GM12878 (cell line): Measurements from ENCODE around the gene ALDH1A3. TPM values are rescaled to one million over a fixed set of nuclear protein-coding genes. Genes with fewer than 3 reads are reported as not detected.

Experiments used
- ATAC-seq: fragments of 200-7000 bp; cut with Tn5 transposase; 3 replicates; pipeline ENCODE4 v1.9.1; 2020; ENCODE audit warnings: mild to moderate bottlenecking, moderate library complexity
- BruUV-seq: library from RNA; stranded (reverse); fragments of 400-500 nt; replicated peaks from 2 replicates; lab custom pipeline; 2021; lab: Mats Ljungman, UMichigan
- CTCF ChIA-PET: fragments of 300-600 bp; sonication (Branson Sonifier 250); formaldehyde crosslinking; extraction: SDS; loops from one replicate; lab custom pipeline; 2021; ENCODE audit warnings: inconsistent platforms; lab: Yijun Ruan, JAX
- POLR2A ChIA-PET: fragments of 350-600 bp; formaldehyde crosslinking; extraction: SDS; loops from one replicate; lab custom pipeline; 2021; ENCODE audit warnings: inconsistent platforms; lab: Charles Lee
- RAD21 ChIA-PET: fragments of 300-600 bp; sonication (Branson Sonifier 250); formaldehyde crosslinking; loops from one replicate; lab custom pipeline; 2023; ENCODE audit warnings: antibody characterized with exemption; ENCODE audit not compliant: unreplicated experiment; lab: Charles Lee
- SMC1A ChIA-PET: fragments of 300-600 bp; sonication (Branson Sonifier 250); formaldehyde crosslinking; loops from one replicate; lab custom pipeline; 2023; ENCODE audit not compliant: unreplicated experiment, uncharacterized antibody; lab: Charles Lee
- DNase-seq: peaks from one replicate; pipeline ENCODE4 v3.0.0-alpha.2; 2011; ENCODE audit warnings: low read depth, low spot score
- FAIRE-seq: peaks from 3 replicates; lab custom pipeline; 2011; peaks lifted over from hg19 to GRCh38; lab: Jason Lieb, UNC
- H2AFZ ChIP-seq: 2 replicates; pipeline ENCODE4 v1.6.0; 2011; ENCODE audit warnings: low read depth, low read length, control low read depth; ENCODE audit not compliant: control insufficient read depth
- H3K27ac ChIP-seq: 2 replicates; pipeline ENCODE4 v1.5.1; 2011; ENCODE audit warnings: control low read depth; ENCODE audit not compliant: control insufficient read depth, insufficient read depth
- H3K27me3 ChIP-seq, 2 experiments: replicated peaks in 1 of 2; 2 replicates each; pipeline versions ENCODE4 v1.6.0 to v1.6.1; 2011; ENCODE audit warnings: low read length in 1 of 2; ENCODE audit not compliant: control insufficient read depth in 2 of 2, insufficient read depth in 2 of 2
- H3K36me3 ChIP-seq, 2 experiments: 2 replicates each; pipeline ENCODE4 v1.5.1; 2011; ENCODE audit warnings: low read length in 1 of 2; ENCODE audit not compliant: control insufficient read depth in 2 of 2, insufficient read depth in 2 of 2
- H3K4me1 ChIP-seq: 2 replicates; pipeline ENCODE4 v1.6.1; 2011; ENCODE audit warnings: mild to moderate bottlenecking, low read length, moderate library complexity, mixed read lengths; ENCODE audit not compliant: control insufficient read depth, insufficient read depth
- H3K4me2 ChIP-seq: 2 replicates; pipeline ENCODE4 v1.6.0; 2011; ENCODE audit warnings: control low read depth; ENCODE audit not compliant: control insufficient read depth, insufficient read depth
- H3K4me3 ChIP-seq: fragments of 200-600 bp; sonication (generic); 2 replicates; pipeline ENCODE4 v1.5.1; 2016
- H3K79me2 ChIP-seq: 2 replicates; pipeline ENCODE4 v1.6.0; 2011; ENCODE audit warnings: low read length; ENCODE audit not compliant: control insufficient read depth, insufficient read depth
- H3K9ac ChIP-seq: 2 replicates; pipeline ENCODE4 v1.8.0; 2011; ENCODE audit warnings: low read length, control low read depth, mixed read lengths; ENCODE audit not compliant: control insufficient read depth, insufficient read depth
- H3K9me3 ChIP-seq: replicated peaks from 3 replicates; pipeline ENCODE4 v1.5.1; 2011; ENCODE audit warnings: mild to moderate bottlenecking, low read length; ENCODE audit not compliant: control insufficient read depth, insufficient read depth
- H4K20me1 ChIP-seq: 2 replicates; pipeline ENCODE4 v1.6.0; 2011; ENCODE audit not compliant: control insufficient read depth, insufficient read depth
- CEBPB ChIP-seq, 2 experiments: fragments of 150-350 bp in 1 of 2; IDR thresholded peaks; 2 replicates each; pipeline ENCODE4 v1.6.1; 2012 to 2014; ENCODE audit warnings: low read depth in 2 of 2, low read length in 2 of 2, borderline replicate concordance in 1 of 2, inconsistent platforms in 1 of 2
- EGR1 ChIP-seq, 2 experiments: IDR thresholded peaks; 1 replicate in 1 of 2; 2 replicates in 1 of 2; pipeline ENCODE4 v1.6.1; 2011 to 2012; ENCODE audit warnings: low read depth in 2 of 2, low read length in 2 of 2, borderline replicate concordance in 1 of 2, mild to moderate bottlenecking in 1 of 2, moderate library complexity in 1 of 2
- NFYA ChIP-seq: IDR thresholded peaks from 2 replicates; pipeline ENCODE4 v1.6.1; 2011; ENCODE audit warnings: low read depth, mild to moderate bottlenecking, low read length, improper control_type of control experiment, borderline replicate concordance
- POLR2A ChIP-seq: IDR thresholded peaks from 2 replicates; pipeline ENCODE4 v1.6.1; 2011; ENCODE audit warnings: low read depth, mild to moderate bottlenecking, low read length
- POLR2AphosphoS5 ChIP-seq: IDR thresholded peaks from 2 replicates; pipeline ENCODE4 v1.6.1; 2011; ENCODE audit warnings: mild to moderate bottlenecking, low read length, inconsistent platforms
- RELA ChIP-seq: fragments of 450-650 bp; IDR thresholded peaks from 2 replicates; pipeline ENCODE4 v1.8.0; 2014; ENCODE audit warnings: borderline replicate concordance; ENCODE audit not compliant: partially characterized antibody
- TCF7 ChIP-seq: IDR thresholded peaks from 2 replicates; pipeline ENCODE4 v1.6.1; 2014; ENCODE audit warnings: antibody characterized with exemption, borderline replicate concordance
- YBX1 ChIP-seq: fragments of 450-650 bp; IDR thresholded peaks from 2 replicates; pipeline ENCODE4 v1.6.1; 2016; ENCODE audit warnings: antibody characterized with exemption
- ZNF622 ChIP-seq: fragments of 450-650 bp; IDR thresholded peaks from 2 replicates; pipeline ENCODE4 v1.6.1; 2017; ENCODE audit warnings: mild to moderate bottlenecking, inconsistent platforms
- ZSCAN29 ChIP-seq: fragments of 450-650 bp; IDR thresholded peaks from 2 replicates; pipeline ENCODE4 v1.6.1; 2017; ENCODE audit warnings: mild to moderate bottlenecking, moderate library complexity
- WGBS: methylation state at CpG from one replicate; pipeline ENCODE4 v1.1.6; 2016; ENCODE audit warnings: low lambda C conversion rate; ENCODE audit not compliant: insufficient replicate concordance, insufficient coverage; ENCODE audit errors: missing lambda C conversion rate; 5-methylcytosine and 5-hydroxymethylcytosine counted together
- in situ Hi-C: fragments of 300-500 bp; cut with MboI; formaldehyde crosslinking; loops from 9 replicates; pipeline ENCODE4 v1.14.3; 2018; ENCODE audit warnings: mixed read lengths
- intact Hi-C: fragments of 100-400 bp; cut with micrococcal nuclease; formaldehyde crosslinking; loops from one replicate; pipeline ENCODE4 v1.14.2; 2022; ENCODE audit not compliant: unreplicated experiment
- polyA plus RNA-seq, 11 experiments: library from polyadenylated mRNA; depleted of rRNA in 4 of 11; unstranded in 6 of 11; stranded (reverse) in 5 of 11; fragments of >200 nt; fragmentation: Nextera tagmentation in 4 of 11; fragmentation: Illumina TruSeq in 1 of 11; extraction: Ambion mirVana in 4 of 11; extraction: Trizol in 1 of 11; gene quantifications; 1 replicate in 1 of 11; 2 replicates in 10 of 11; pipeline versions ENCODE4 v1.2.1 to v1.2.3, GENCODE V29; 2011 to 2016; ENCODE audit warnings: inconsistent platforms in 2 of 11, missing spikeins in 2 of 11, low read depth in 1 of 11
- total RNA-seq, 4 experiments: library from RNA; depleted of rRNA in 3 of 4; stranded (reverse); fragments of >200 nt in 3 of 4; fragmentation: Illumina TruSeq in 1 of 4; extraction: Trizol in 1 of 4; gene quantifications; 2 replicates each; pipeline versions ENCODE4 v1.2.1 to v1.2.3, GENCODE V29; 2013 to 2021
- TF ChIP-seq, protein P1 (sequence below): fragments of 450-650 bp; IDR thresholded peaks from 2 replicates; pipeline ENCODE4 v1.6.1; 2017; ENCODE audit warnings: mild to moderate bottlenecking, moderate library complexity
- TF ChIP-seq, protein P2 (sequence below): fragments of 150-350 bp; IDR thresholded peaks from 2 replicates; pipeline ENCODE4 v1.6.1; 2016; ENCODE audit warnings: low read depth, low read length

Gene ALDH1A3
- total and polyA plus RNA-seq, 10 of the 15 experiments (the other 5 are each of a cell fraction or from before 2014, with no cell fraction given): 0.06 to 0.69 (median 0.18) TPM

DNA sequence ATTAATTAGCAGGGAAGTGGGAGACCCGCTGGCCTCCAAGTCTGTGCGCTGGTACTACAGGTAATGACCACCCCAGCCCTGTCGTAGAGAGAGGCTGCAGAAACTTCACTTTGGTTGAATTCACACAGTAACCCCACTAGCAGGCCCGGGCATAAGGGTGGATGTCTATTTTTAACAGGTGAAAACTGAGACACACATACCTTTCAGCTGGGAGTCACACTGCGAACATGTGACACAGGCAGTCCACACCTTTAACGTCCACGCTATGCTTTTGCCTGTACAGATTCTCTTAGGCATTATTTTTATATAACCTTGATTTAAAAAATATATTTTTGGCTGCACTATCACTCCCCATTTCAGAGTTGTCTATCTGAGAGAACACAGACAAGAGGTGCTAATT lies 43.4 kb downstream of the ALDH1A3 start (continued):
- TF ChIP-seq, protein P1, sequence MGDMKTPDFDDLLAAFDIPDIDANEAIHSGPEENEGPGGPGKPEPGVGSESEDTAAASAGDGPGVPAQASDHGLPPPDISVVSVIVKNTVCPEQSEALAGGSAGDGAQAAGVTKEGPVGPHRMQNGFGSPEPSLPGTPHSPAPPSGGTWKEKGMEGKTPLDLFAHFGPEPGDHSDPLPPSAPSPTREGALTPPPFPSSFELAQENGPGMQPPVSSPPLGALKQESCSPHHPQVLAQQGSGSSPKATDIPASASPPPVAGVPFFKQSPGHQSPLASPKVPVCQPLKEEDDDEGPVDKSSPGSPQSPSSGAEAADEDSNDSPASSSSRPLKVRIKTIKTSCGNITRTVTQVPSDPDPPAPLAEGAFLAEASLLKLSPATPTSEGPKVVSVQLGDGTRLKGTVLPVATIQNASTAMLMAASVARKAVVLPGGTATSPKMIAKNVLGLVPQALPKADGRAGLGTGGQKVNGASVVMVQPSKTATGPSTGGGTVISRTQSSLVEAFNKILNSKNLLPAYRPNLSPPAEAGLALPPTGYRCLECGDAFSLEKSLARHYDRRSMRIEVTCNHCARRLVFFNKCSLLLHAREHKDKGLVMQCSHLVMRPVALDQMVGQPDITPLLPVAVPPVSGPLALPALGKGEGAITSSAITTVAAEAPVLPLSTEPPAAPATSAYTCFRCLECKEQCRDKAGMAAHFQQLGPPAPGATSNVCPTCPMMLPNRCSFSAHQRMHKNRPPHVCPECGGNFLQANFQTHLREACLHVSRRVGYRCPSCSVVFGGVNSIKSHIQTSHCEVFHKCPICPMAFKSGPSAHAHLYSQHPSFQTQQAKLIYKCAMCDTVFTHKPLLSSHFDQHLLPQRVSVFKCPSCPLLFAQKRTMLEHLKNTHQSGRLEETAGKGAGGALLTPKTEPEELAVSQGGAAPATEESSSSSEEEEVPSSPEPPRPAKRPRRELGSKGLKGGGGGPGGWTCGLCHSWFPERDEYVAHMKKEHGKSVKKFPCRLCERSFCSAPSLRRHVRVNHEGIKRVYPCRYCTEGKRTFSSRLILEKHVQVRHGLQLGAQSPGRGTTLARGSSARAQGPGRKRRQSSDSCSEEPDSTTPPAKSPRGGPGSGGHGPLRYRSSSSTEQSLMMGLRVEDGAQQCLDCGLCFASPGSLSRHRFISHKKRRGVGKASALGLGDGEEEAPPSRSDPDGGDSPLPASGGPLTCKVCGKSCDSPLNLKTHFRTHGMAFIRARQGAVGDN: no peak; the same call in 1 of the 2 replicates
- no peak for TF ChIP-seq POLR2A
- no peak for TF ChIP-seq RELA

DNA sequence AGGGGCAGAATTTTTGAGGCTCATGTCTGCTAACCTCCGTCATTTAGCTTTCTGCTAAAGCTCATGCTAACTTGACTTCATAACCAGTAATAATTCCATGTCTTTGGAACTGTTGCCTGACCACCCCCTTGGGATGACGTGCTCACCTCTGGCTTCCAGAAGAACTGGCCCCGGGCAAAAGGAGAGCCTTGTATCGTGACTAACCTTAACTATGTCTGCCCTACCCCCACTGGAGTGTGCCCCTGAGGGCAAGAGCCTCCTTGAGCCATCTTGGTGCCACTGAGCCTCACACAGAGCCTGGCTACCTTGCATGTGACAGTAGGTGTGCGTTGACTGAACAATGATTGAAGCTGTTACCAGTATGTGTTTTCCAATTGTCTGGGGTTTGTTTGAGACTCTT lies 44.3 kb downstream of the ALDH1A3 start:
- ChIA-PET RAD21 (interaction anchor here (0.8 to 11.1 kb wide), 4 partner anchors 19 to 83 kb away, joined by 3 to 287 read pairs (median 81); no protein-coding TSS in a partner anchor), SMC1A (interaction anchor here (0.6 to 11.6 kb wide), 5 partner anchors 19 to 802 kb away, joined by 3 to 316 read pairs (median 4); no protein-coding TSS in a partner anchor), CTCF (interaction anchor here (1.1 to 11.5 kb wide), 3 partner anchors 10 to 81 kb away, joined by 4 to 567 read pairs (median 129); no protein-coding TSS in a partner anchor), POLR2A (interaction anchor here (1.8 to 7.9 kb wide), 3 partner anchors 11 to 34 kb away, joined by 6 to 97 read pairs (median 17); no protein-coding TSS in a partner anchor)
- Histone ChIP-seq H3K4me2 (peak overlapping the region; percentile 100; the same call in 1 of the 2 replicates), H3K4me1 (peaks cover 41% of the 10 kb centered on the region), H3K27ac (peak overlapping the region; percentile 83; the same call in 1 of the 2 replicates), H3K4me3 (peak overlapping the region; percentile 84; the same call in 1 of the 2 replicates), H3K27me3 (no peaks in the 10 kb centered on the region), H2AFZ (no peak overlapping the region), H3K9ac (no peak overlapping the region), H4K20me1 (no peaks in the 10 kb centered on the region), H3K79me2 (peaks cover 70% of the 10 kb centered on the region), H3K9me3 (no peaks in the 10 kb centered on the region), H3K36me3 (peaks cover 14 to 15% of the 10 kb centered on the region in 2 experiments)
- no peak for FAIRE-seq
- intact Hi-C loops: no loop called here
- ATAC-seq: no peak
- WGBS: 92% methylated on average over 5 of the region's 5 CpGs
- in situ Hi-C loops: loop anchor here (5.0 kb wide), 1 partner anchor 338 kb away; no protein-coding TSS in a partner anchor
- no peak for DNase-seq
- BruUV-seq: no TSS peak
- TF ChIP-seq NFYA: no peak
- TF ChIP-seq, protein P2, sequence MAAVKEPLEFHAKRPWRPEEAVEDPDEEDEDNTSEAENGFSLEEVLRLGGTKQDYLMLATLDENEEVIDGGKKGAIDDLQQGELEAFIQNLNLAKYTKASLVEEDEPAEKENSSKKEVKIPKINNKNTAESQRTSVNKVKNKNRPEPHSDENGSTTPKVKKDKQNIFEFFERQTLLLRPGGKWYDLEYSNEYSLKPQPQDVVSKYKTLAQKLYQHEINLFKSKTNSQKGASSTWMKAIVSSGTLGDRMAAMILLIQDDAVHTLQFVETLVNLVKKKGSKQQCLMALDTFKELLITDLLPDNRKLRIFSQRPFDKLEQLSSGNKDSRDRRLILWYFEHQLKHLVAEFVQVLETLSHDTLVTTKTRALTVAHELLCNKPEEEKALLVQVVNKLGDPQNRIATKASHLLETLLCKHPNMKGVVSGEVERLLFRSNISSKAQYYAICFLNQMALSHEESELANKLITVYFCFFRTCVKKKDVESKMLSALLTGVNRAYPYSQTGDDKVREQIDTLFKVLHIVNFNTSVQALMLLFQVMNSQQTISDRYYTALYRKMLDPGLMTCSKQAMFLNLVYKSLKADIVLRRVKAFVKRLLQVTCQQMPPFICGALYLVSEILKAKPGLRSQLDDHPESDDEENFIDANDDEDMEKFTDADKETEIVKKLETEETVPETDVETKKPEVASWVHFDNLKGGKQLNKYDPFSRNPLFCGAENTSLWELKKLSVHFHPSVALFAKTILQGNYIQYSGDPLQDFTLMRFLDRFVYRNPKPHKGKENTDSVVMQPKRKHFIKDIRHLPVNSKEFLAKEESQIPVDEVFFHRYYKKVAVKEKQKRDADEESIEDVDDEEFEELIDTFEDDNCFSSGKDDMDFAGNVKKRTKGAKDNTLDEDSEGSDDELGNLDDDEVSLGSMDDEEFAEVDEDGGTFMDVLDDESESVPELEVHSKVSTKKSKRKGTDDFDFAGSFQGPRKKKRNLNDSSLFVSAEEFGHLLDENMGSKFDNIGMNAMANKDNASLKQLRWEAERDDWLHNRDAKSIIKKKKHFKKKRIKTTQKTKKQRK: no peak
- no peak for TF ChIP-seq ZNF622
- no peak for TF ChIP-seq EGR1 (IDR thresholded peaks at IDR 0.05; ENCODE audit: borderline replicate concordance in 1 of 2, low read depth in 2 of 2, low read length in 2 of 2)
- TF ChIP-seq YBX1: no peak
- no peak for TF ChIP-seq CEBPB (IDR thresholded peaks at IDR 0.05; ENCODE audit: borderline replicate concordance in 1 of 2, low read depth in 2 of 2, low read length in 2 of 2)
- TF ChIP-seq ZSCAN29: no peak
- TF ChIP-seq POLR2AphosphoS5: no peak
- TF ChIP-seq TCF7: no peak
